Keratinocyte (primary cell): Measurements from ENCODE around the gene UBE2O. TPM values are rescaled to one million over a fixed set of nuclear protein-coding genes. Genes with fewer than 3 reads are reported as not detected.

Experiments
- DNase-seq: peaks from one replicate; pipeline ENCODE4 v3.0.0-alpha.2; 2011; ENCODE audit warnings: low read depth, missing footprints, low spot score
- FAIRE-seq: peaks from 2 replicates; lab custom pipeline; 2011; peaks lifted over from hg19 to GRCh38; lab: Jason Lieb, UNC
- H2AFZ ChIP-seq: 2 replicates; pipeline ENCODE4 v1.6.0; 2012; ENCODE audit warnings: low read length, control low read depth, inconsistent platforms; ENCODE audit not compliant: control insufficient read depth
- H3K27ac ChIP-seq: 2 replicates; pipeline ENCODE4 v1.5.1; 2011; ENCODE audit warnings: low read length; ENCODE audit not compliant: control insufficient read depth, insufficient read depth
- H3K27me3 ChIP-seq: 3 replicates; pipeline ENCODE4 v1.6.0; 2011; ENCODE audit warnings: low read length; ENCODE audit not compliant: control insufficient read depth, insufficient read depth; ENCODE audit errors: extremely low read depth
- H3K36me3 ChIP-seq, 2 experiments: 2 replicates in 1 of 2; 3 replicates in 1 of 2; pipeline ENCODE4 v1.5.1; 2011; ENCODE audit warnings: low read length in 2 of 2, mild to moderate bottlenecking in 1 of 2; ENCODE audit not compliant: control insufficient read depth in 2 of 2, insufficient read depth in 2 of 2; ENCODE audit errors: extremely low read depth in 1 of 2
- H3K4me1 ChIP-seq: 3 replicates; pipeline ENCODE4 v1.5.1; 2011; ENCODE audit warnings: low read length; ENCODE audit not compliant: control insufficient read depth, insufficient read depth; ENCODE audit errors: extremely low read depth
- H3K4me2 ChIP-seq: 3 replicates; pipeline ENCODE4 v1.6.0; 2011; ENCODE audit warnings: low read depth, low read length; ENCODE audit not compliant: control insufficient read depth, insufficient read depth; ENCODE audit errors: extremely low read depth
- H3K4me3 ChIP-seq, 3 experiments: fragments of 200-600 bp in 1 of 3; sonication (generic) in 1 of 3; 2 replicates in 2 of 3; 3 replicates in 1 of 3; pipeline ENCODE4 v1.5.1; 2011 to 2016; ENCODE audit warnings: low read length in 3 of 3, mild to moderate bottlenecking in 3 of 3, control low read depth in 2 of 3, inconsistent platforms in 1 of 3, low read depth in 1 of 3, mixed read lengths in 1 of 3, mixed run types in 1 of 3, moderate library complexity in 1 of 3; ENCODE audit not compliant: control insufficient read depth in 2 of 3, insufficient read depth in 2 of 3; ENCODE audit errors: extremely low read depth in 1 of 3
- H3K79me2 ChIP-seq: 2 replicates; pipeline ENCODE4 v1.6.0; 2012; ENCODE audit warnings: low read length; ENCODE audit not compliant: control insufficient read depth, insufficient read depth
- H3K9ac ChIP-seq: 3 replicates; pipeline ENCODE4 v1.6.0; 2011; ENCODE audit warnings: low read length; ENCODE audit not compliant: control insufficient read depth, insufficient read depth; ENCODE audit errors: extremely low read depth
- H3K9me1 ChIP-seq: 3 replicates; pipeline ENCODE4 v1.6.0; 2011; ENCODE audit warnings: low read length; ENCODE audit not compliant: control insufficient read depth, insufficient read depth; ENCODE audit errors: extremely low read depth
- H3K9me3 ChIP-seq: 2 replicates; pipeline ENCODE4 v1.5.1; 2012; ENCODE audit warnings: low read depth, low read length; ENCODE audit not compliant: control insufficient read depth
- H4K20me1 ChIP-seq: 3 replicates; pipeline ENCODE4 v1.6.0; 2011; ENCODE audit warnings: low read length; ENCODE audit not compliant: control insufficient read depth, insufficient read depth; ENCODE audit errors: extremely low read depth
- CTCF ChIP-seq, 3 experiments: IDR thresholded peaks in 1 of 3; conservative IDR thresholded peaks in 1 of 3; optimal IDR thresholded peaks in 1 of 3; 2 replicates in 2 of 3; 3 replicates in 1 of 3; pipeline versions ENCODE3 to v1.5.1; 2011; ENCODE audit warnings: low read length in 3 of 3, mild to moderate bottlenecking in 3 of 3, moderate library complexity in 2 of 3, control low read depth in 1 of 3, inconsistent platforms in 1 of 3; ENCODE audit not compliant: insufficient read depth in 2 of 3; ENCODE audit errors: extremely low read depth in 1 of 3
- EZH2 ChIP-seq: IDR thresholded peaks from one replicate; pipeline ENCODE4 v1.6.1; 2012; ENCODE audit warnings: inconsistent platforms, mild to moderate bottlenecking, low read length, moderate library complexity
- dilution Hi-C: fragments of 300-500 bp; cut with MboI; formaldehyde crosslinking; loops from one replicate; pipeline ENCODE4 v1.7.0; 2020; ENCODE audit warnings: low sequenced_read_pairs; ENCODE audit not compliant: extremely low pct_ligation_motif_present
- polyA plus RNA-seq, 5 experiments: library from polyadenylated mRNA; depleted of rRNA in 3 of 5; stranded (reverse) in 3 of 5; stranded (forward) in 1 of 5; unstranded in 1 of 5; fragments of >200 nt; gene quantifications; 1 replicate in 1 of 5; 2 replicates in 3 of 5; 3 replicates in 1 of 5; pipeline versions ENCODE4 v1.2.1 to v1.2.3, GENCODE V29; 2011 to 2012; ENCODE audit warnings: missing spikeins in 2 of 5, low read depth in 1 of 5, low replicate concordance in 1 of 5

Gene UBE2O
- polyA plus RNA-seq, 1 donor (not counting 4 experiments of a cell fraction or from before 2014, with no cell fraction given) = 10.9 TPM

DNA sequence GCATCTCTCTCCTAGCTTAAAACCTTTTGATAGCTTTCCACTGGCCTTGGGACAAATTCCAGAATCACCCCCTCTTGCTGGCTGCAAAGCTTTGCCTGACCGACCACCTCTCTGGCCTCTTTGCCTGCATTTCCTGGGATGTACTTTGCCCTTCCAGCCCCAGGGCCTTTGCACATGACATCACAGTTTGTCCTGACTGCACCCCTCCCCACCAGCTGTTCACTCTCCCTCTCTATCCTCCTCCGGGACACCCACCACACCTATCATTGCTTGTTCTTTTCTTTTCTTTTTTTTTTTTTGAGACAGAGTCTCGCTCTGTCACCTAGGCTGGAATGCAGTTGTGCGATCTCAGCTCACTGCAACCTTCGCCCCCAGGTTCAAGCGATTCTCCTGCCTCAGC, 22.4 kb upstream of the UBE2O start:
- Histone ChIP-seq H4K20me1 (no peaks in the 10 kb centered on the region), H3K9ac (no peak overlapping the region), H3K27ac (no peak overlapping the region), H3K4me2 (no peak overlapping the region), H3K27me3 (no peaks in the 10 kb centered on the region), H2AFZ (no peak overlapping the region), H3K9me3 (no peaks in the 10 kb centered on the region), H3K4me1 (no peaks in the 10 kb centered on the region), H3K36me3 (peaks cover 12 to 52% of the 10 kb centered on the region in 2 experiments), H3K9me1 (no peaks in the 10 kb centered on the region), H3K4me3 (no peak overlapping the region), H3K79me2 (no peaks in the 10 kb centered on the region)
- dilution Hi-C loops = no loop called here
- DNase-seq (no peak), FAIRE-seq (no peak)
- TF ChIP-seq CTCF (optimal IDR thresholded peaks at IDR 0.05 in 1 of 3, IDR thresholded peaks at IDR 0.05 in 1 of 3, conservative IDR thresholded peaks at IDR 0.05 in 1 of 3; ENCODE audit: extremely low read depth in 1 of 3, insufficient read depth in 2 of 3, low read length in 3 of 3) (no peak), EZH2 (no peak)

GRCh38 chr17:76474894-76475293, 21.9 kb upstream of the UBE2O start:
- Histone ChIP-seq H4K20me1 (no peaks in the 10 kb centered on the region), H2AFZ (no peak overlapping the region), H3K27ac (no peak overlapping the region), H3K9me3 (no peaks in the 10 kb centered on the region), H3K4me1 (no peaks in the 10 kb centered on the region), H3K4me2 (no peak overlapping the region), H3K79me2 (no peaks in the 10 kb centered on the region), H3K27me3 (no peaks in the 10 kb centered on the region), H3K9ac (no peak overlapping the region), H3K36me3 (peaks cover 12 to 54% of the 10 kb centered on the region in 2 experiments), H3K9me1 (no peaks in the 10 kb centered on the region), H3K4me3 (no peak overlapping the region)
- dilution Hi-C loops = no loop called here
- DNase-seq (no peak), FAIRE-seq (no peak)
- TF ChIP-seq EZH2 = no peak
- TF ChIP-seq CTCF (optimal IDR thresholded peaks at IDR 0.05 in 1 of 3, IDR thresholded peaks at IDR 0.05 in 1 of 3, conservative IDR thresholded peaks at IDR 0.05 in 1 of 3; ENCODE audit: extremely low read depth in 1 of 3, insufficient read depth in 2 of 3, low read length in 3 of 3) = no peak
